Activated naive CD8-positive, alpha-beta T cell treated with anti-CD3 and anti-CD28 coated beads, Interleukin-2, amount 10 ng/mL, durations not matched to agents 7 days and 5 days (primary cell): Measurements from ENCODE around the gene DDX28. TPM values are rescaled to one million over a fixed set of nuclear protein-coding genes. Genes with fewer than 3 reads are reported as not detected.

Experiments
- ATAC-seq: fragments of 150-1000 bp; cut with Tn5 transposase; one replicate; pipeline ENCODE4 v1.10.0; 2021; ENCODE audit warnings: low read depth, moderate library complexity
- POLR2A ChIA-PET: fragments of 350-600 bp; sonication (Branson Sonifier 250); formaldehyde crosslinking; loops from one replicate; lab custom pipeline; 2021; ENCODE audit warnings: antibody characterized with exemption; lab: Charles Lee
- DNase-seq: peaks from one replicate; pipeline ENCODE4 v3.0.0; 2021
- H3K27ac Mint-ChIP-seq: one replicate; pipeline ENCODE4 v1.8.0; 2022; ENCODE audit warnings: mild to moderate bottlenecking, mixed read lengths
- H3K27me3 Mint-ChIP-seq: one replicate; pipeline ENCODE4 v1.8.0; 2022; ENCODE audit warnings: mild to moderate bottlenecking, moderate library complexity, mixed read lengths
- H3K36me3 Mint-ChIP-seq: one replicate; pipeline ENCODE4 v1.8.0; 2021; ENCODE audit warnings: mild to moderate bottlenecking, mixed read lengths
- H3K4me1 Mint-ChIP-seq: one replicate; pipeline ENCODE4 v1.8.0; 2021; ENCODE audit warnings: mixed read lengths
- H3K4me3 Mint-ChIP-seq: one replicate; pipeline ENCODE4 v1.8.0; 2022; ENCODE audit warnings: mild to moderate bottlenecking, moderate library complexity, mixed read lengths
- H3K9me3 Mint-ChIP-seq: one replicate; pipeline ENCODE4 v1.8.0; 2021; ENCODE audit warnings: mixed read lengths
- total RNA-seq, 2 experiments: library from RNA; stranded (reverse); gene quantifications; one replicate each; pipeline ENCODE4 v1.2.3, GENCODE V29; 2021

The DDX28 gene
- total RNA-seq, 2 experiments from 2014 or later: 15.2 to 17.0 TPM

DNA sequence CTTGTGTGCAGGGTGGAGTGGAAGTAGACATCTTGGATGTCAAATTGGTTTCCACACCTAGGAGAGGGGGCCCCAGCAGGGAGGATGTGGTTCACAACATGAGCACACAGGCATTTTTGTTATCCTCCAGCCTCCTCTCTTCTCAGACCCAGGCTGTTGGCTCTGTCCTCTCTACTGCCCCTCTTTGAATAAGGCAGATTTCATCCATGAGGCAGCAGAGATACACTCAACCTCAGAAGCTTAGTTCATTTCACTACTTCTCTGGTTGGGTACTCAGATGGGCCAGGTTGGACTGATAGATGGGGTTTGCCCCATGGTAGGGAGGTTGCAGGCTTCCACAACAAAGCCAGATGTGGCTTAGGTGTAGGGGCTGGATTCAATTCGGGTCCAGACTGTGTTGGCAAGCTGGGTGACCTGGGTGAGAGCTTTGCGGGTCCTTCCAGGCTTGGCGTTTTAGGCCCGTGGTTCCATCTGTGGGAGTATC, 39.9 kb upstream of the DDX28 start:
- Mint-ChIP-seq H3K9me3 (no peaks in the 10 kb centered on the region), H3K36me3 (peaks cover 40% of the 10 kb centered on the region), H3K27me3 (no peaks in the 10 kb centered on the region), H3K4me3 (peak overlapping the region; percentile 65), H3K4me1 (peaks cover 66% of the 10 kb centered on the region), H3K27ac (peak overlapping the region; percentile 92)
- ATAC-seq: peak; percentile 80
- DNase-seq: no peak
- POLR2A ChIA-PET: interaction anchor here (0.6 to 3.4 kb wide), 9 partner anchors 8 to 127 kb away, joined by 3 to 11 read pairs (median 5); partner anchors contain the start of genes NFATC3 and PSMB10

DNA sequence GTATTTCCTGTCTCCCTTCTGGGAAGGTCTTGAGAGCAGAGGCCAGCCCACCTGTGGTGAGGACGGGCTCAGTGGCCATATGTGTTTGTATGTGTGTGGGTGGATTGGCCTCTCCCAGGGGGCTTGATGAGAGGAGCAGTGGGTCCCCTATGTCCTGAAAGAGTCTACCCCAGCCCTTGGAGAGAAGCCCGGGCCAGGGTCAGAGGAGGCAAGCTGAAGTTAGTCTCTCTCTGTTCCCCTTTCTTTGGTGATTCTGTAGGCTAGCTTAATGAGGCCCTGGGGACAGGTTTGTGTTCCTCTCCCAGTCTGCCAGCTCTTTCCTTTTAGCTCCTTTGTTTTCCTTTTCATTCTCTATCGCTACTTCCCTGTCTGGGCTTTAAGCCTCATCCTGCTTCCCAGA, 38.4 kb upstream of the DDX28 start:
- POLR2A ChIA-PET: interaction anchor here (0.6 to 2.8 kb wide), 8 partner anchors 9 to 147 kb away, joined by 3 to 15 read pairs (median 3); partner anchors contain the start of genes DDX28, DPEP2, DUS2 and NFATC3
- peak overlapping the region; percentile 28 for H3K4me3 Mint-ChIP-seq
- no peak for DNase-seq
- peaks cover 59% of the 10 kb centered on the region for H3K4me1 Mint-ChIP-seq
- H3K27me3 Mint-ChIP-seq: no peaks in the 10 kb centered on the region
- no peak for ATAC-seq
- no peaks in the 10 kb centered on the region for H3K9me3 Mint-ChIP-seq
- H3K27ac Mint-ChIP-seq: peak overlapping the region; percentile 92
- peaks cover 38% of the 10 kb centered on the region for H3K36me3 Mint-ChIP-seq

DNA sequence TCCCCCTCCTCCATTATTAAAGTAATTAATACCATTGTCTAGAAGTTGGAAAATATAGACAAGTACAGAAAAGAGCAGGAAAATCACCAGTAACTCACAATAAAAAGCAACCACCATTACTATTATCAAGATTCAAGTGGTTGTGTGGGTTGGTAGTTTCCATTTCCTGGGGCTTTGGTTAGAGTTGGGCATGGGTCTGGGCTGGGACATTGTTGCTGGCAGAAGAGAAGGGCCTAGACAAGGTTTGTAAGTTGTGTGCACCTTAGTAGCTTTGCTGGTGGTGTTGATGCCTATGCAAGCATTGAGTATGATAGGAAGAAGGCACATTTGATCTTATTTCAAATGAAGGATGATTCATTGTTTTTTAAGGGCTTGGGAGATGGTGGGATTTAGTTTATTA, 36.8 kb upstream of the DDX28 start:
- POLR2A ChIA-PET: interaction anchor here (2.7 kb wide), 1 partner anchor 25 kb away, joined by 15 read pairs; the partner anchor contains the start of gene NFATC3
- no peaks in the 10 kb centered on the region for H3K9me3 Mint-ChIP-seq
- H3K27ac Mint-ChIP-seq: peak overlapping the region; percentile 88
- H3K27me3 Mint-ChIP-seq: no peaks in the 10 kb centered on the region
- H3K36me3 Mint-ChIP-seq: peaks cover 49% of the 10 kb centered on the region
- peak overlapping the region; percentile 55 for H3K4me3 Mint-ChIP-seq
- ATAC-seq (peak; percentile 26), DNase-seq (no peak)
- H3K4me1 Mint-ChIP-seq: peaks cover 51% of the 10 kb centered on the region

DNA sequence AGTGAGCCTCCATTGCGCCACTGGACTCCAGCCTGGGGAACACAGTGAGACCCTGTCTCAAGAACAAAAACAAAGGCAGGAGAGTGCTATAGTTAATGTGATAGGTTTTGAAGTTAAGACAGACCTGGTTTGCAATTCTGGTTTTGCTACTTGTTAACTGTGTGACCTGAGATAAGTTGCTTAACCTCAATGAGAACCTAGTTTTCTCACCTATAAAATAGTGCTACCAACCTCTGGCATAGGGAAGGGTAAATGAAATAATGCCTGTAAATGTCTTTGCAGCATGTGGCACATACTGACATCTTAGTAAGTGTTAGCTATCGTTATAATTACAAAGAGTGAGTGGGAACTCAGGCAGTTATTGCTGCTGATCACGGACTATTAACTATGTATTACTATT, 32.4 kb upstream of the DDX28 start:
- Mint-ChIP-seq H3K27ac (no peak overlapping the region), H3K27me3 (no peaks in the 10 kb centered on the region), H3K36me3 (peaks cover 50% of the 10 kb centered on the region), H3K9me3 (no peaks in the 10 kb centered on the region), H3K4me3 (no peak overlapping the region), H3K4me1 (peaks cover 16% of the 10 kb centered on the region)
- no peak for DNase-seq
- POLR2A ChIA-PET: no interaction called here
- ATAC-seq: no peak

DNA sequence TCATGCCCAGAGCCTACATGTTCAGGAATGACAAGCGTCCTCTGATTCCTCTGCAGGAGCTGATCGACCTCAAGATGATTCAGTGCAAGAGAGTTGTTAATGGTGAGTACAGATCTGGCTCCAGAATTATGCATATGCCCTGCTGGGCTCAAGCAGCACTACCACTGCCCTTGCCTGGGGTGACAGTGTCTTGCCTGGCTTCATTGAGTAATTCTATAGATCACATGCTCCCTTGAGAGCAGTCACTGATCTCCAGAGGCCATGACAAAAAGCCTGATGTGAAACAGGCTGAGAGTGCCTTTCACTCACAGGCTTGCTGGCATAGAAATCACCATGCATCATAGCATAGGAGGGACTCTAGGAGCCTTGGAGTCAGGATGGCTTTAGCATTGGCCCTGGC, 26.4 kb upstream of the DDX28 start:
- POLR2A ChIA-PET: interaction anchor here (0.6 kb wide), 1 partner anchor 81 kb away, joined by 3 read pairs; the partner anchor contains the start of gene SLC12A4
- Mint-ChIP-seq H3K4me1 (peaks cover 4% of the 10 kb centered on the region), H3K27ac (no peak overlapping the region), H3K9me3 (no peaks in the 10 kb centered on the region), H3K36me3 (peaks cover 33% of the 10 kb centered on the region), H3K27me3 (no peaks in the 10 kb centered on the region), H3K4me3 (no peak overlapping the region)
- DNase-seq: no peak
- no peak for ATAC-seq

DNA sequence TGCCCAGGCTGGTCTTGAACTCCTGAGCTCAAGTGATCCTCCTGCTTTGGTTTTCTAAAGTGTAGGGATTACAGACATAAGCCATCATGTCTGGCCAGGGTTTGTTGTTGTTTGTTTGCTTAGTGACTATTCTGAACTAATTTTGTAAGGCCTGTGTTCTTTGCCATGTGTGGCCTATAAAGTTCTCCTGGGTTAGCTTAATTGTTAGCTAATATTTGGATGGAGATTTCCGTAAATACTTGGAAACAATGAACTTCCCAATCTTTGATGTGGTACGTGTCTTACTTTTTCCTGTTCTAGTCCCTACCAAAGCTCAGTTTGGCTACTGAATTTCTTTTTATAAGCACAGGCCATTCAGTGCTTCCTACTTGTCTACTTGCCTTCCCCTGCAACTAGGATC, 25.0 kb upstream of the DDX28 start:
- no peak for DNase-seq
- no peak overlapping the region for H3K27ac Mint-ChIP-seq
- no peak for ATAC-seq
- H3K36me3 Mint-ChIP-seq: peaks cover 25% of the 10 kb centered on the region
- peaks cover 4% of the 10 kb centered on the region for H3K4me1 Mint-ChIP-seq
- no peak overlapping the region for H3K4me3 Mint-ChIP-seq
- POLR2A ChIA-PET: no interaction called here
- no peaks in the 10 kb centered on the region for H3K9me3 Mint-ChIP-seq
- no peaks in the 10 kb centered on the region for H3K27me3 Mint-ChIP-seq

DNA sequence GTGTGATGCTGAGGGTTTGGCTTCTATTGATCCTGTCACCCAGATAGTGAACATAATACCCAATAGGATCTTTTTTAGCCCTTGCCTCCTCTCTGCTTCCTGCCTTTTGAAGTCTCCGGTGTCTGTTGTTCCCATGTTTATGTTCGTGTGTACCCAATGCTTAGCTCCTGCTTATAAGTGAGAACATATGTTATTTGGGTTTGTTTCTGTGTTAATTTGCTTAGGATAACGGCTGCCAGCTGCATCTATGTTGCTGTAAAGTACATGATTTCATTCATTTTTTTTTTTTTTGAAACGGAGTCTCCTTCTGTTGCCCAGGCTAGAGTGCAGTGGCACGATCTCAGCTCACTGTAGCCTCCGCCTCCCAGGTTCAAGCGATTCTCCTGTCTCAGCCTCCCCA, 23.1 kb upstream of the DDX28 start:
- Mint-ChIP-seq H3K27ac (no peak overlapping the region), H3K4me3 (no peak overlapping the region), H3K36me3 (peaks cover 23% of the 10 kb centered on the region), H3K9me3 (no peaks in the 10 kb centered on the region), H3K4me1 (peaks cover 4% of the 10 kb centered on the region), H3K27me3 (no peaks in the 10 kb centered on the region)
- POLR2A ChIA-PET: interaction anchor here (0.7 to 1.2 kb wide), 2 partner anchors 24 to 51 kb away, joined by 3 read pairs; no protein-coding TSS in a partner anchor
- ATAC-seq (no peak), DNase-seq (no peak)

DNA sequence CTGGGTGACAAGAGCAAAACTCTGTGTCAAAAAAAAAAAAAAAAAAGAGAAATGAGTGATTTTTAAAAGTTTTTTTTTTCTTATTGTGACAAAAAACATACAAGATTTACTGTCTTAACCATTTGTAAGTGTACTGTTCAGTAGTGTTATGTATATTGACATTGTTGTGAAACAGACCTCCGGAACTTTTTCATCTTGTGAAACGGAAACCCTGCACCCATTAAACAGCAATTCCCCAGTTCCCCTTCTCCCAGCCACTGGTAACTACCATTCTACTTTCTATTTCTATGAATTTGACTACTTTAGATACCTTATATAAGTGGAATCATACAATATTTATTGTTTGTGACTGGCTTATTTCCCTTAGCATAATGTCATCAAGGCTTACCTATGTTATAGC, 18.8 kb upstream of the DDX28 start:
- peaks cover 15% of the 10 kb centered on the region for H3K4me1 Mint-ChIP-seq
- H3K9me3 Mint-ChIP-seq: no peaks in the 10 kb centered on the region
- H3K36me3 Mint-ChIP-seq: peaks cover 18% of the 10 kb centered on the region
- POLR2A ChIA-PET: interaction anchor here (0.7 kb wide), 1 partner anchor 24 kb away, joined by 3 read pairs; no protein-coding TSS in a partner anchor
- no peaks in the 10 kb centered on the region for H3K27me3 Mint-ChIP-seq
- no peak overlapping the region for H3K4me3 Mint-ChIP-seq
- no peak overlapping the region for H3K27ac Mint-ChIP-seq
- DNase-seq: no peak
- ATAC-seq: no peak

DNA sequence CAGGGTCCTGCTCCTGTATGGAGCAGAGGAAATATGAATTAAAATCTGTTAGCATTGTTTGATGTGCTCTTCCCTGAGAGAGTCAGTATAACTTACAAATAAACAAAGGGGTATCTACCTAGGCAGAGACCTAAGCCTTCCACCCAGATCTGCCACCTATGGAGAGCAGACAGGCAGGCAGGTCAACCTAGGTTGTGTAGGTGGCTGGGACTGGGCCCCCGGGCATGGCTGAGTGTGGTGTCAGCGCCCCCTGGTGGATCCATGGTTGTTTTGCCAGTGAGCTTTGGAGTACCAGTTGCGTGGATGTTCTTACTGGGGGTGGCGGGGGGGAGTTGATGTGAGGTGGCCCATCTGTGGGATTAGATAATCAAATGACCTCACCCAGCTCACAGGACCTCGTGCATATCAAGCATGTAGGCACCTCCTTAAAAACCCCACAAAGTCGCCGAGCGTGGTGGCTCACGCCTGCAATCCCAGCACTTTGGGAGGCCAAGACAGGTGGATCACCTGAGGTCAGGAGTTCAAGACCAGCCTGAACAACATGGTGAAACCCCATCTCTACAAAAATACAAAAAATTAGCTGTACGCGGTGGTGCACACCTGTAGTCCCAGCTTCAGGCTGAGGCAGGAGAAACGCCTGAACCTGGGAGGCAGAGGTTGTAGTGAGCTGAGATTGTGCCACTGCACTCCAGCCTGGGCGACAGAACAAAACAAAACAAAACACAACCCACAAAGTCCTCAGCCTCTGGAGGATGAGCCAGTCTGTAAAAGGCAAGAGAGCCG, 17.7 kb upstream of the DDX28 start:
- no peaks in the 10 kb centered on the region for H3K27me3 Mint-ChIP-seq
- peaks cover 17% of the 10 kb centered on the region for H3K4me1 Mint-ChIP-seq
- DNase-seq (peak; percentile 91), ATAC-seq (peak; percentile 99)
- H3K9me3 Mint-ChIP-seq: no peaks in the 10 kb centered on the region
- H3K36me3 Mint-ChIP-seq: peaks cover 18% of the 10 kb centered on the region
- H3K4me3 Mint-ChIP-seq: no peak overlapping the region
- POLR2A ChIA-PET: interaction anchor here (0.6 to 2.0 kb wide), 12 partner anchors 18 to 234 kb away, joined by 3 to 6 read pairs (median 4); partner anchors contain the start of genes DDX28, DPEP2, DUS2 and PSKH1
- H3K27ac Mint-ChIP-seq: peak overlapping the region; percentile 18

DNA sequence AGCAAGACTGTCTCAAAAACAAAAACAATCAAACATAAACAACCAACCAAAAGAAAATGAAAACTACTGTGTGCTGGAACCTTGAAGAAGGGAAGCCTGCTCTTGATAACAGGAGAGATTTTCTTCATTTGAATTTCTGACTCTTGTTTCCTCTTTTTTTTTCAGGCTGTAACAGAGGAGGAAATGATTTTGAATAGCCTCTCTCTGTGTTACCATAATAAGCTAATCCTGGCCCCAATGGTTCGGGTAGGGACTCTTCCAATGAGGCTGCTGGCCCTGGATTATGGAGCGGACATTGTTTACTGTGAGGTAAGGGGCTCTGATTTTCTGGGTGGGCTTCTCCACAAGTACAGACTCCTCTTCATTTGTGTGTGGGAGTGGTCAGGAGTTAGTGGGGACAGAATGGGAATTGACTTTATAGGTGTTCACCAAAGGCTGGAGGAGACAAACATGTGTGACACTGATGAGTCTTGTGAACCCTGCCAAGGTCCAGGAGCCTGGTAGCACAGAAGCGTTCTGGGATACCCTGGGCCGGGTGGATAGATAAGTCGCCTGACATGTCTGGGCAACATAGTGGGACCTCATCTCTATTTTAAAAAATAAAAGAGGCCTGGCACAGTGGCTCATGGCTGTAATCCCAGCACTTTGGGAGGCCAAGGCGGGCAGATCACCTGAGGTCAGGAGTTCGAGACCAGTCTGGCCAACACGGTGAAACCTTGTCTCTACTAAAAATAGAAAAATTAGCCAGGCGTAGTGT, 15.0 kb upstream of the DDX28 start:
- peak overlapping the region; percentile 5 for H3K27ac Mint-ChIP-seq
- peaks cover 23% of the 10 kb centered on the region for H3K36me3 Mint-ChIP-seq
- ATAC-seq: no peak
- DNase-seq: no peak
- H3K4me3 Mint-ChIP-seq: no peak overlapping the region
- POLR2A ChIA-PET: interaction anchor here (0.7 kb wide), 2 partner anchors 15 to 24 kb away, joined by 3 to 4 read pairs; partner anchors contain the start of gene DUS2
- no peaks in the 10 kb centered on the region for H3K27me3 Mint-ChIP-seq
- peaks cover 23% of the 10 kb centered on the region for H3K4me1 Mint-ChIP-seq
- H3K9me3 Mint-ChIP-seq: no peaks in the 10 kb centered on the region

DNA sequence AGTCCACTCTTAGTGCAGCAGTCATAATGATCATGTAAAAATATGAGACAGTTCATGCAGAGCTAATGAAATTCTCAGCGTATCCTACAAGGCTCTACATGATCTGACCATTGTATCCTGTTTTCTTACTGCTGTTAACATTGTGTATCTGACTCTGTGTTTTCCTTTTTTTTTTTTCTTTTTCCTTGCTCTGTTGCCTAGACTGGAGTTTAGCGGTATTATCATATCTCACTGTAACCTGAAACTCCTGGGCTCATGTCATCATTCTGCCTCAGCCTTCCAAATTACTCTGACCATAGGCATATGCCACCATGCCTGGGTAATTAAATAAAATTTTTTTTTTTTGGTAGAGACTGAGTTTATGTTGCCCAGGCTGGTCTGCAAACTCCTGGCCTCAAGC, 12.2 kb upstream of the DDX28 start:
- Mint-ChIP-seq H3K27me3 (no peaks in the 10 kb centered on the region), H3K4me1 (peaks cover 26% of the 10 kb centered on the region), H3K36me3 (peaks cover 30% of the 10 kb centered on the region), H3K4me3 (no peak overlapping the region), H3K27ac (no peak overlapping the region), H3K9me3 (no peaks in the 10 kb centered on the region)
- POLR2A ChIA-PET: interaction anchor here (2.9 kb wide), 1 partner anchor 13 kb away, joined by 18 read pairs; the partner anchor contains the start of genes DDX28 and DUS2
- DNase-seq: no peak
- no peak for ATAC-seq

DNA sequence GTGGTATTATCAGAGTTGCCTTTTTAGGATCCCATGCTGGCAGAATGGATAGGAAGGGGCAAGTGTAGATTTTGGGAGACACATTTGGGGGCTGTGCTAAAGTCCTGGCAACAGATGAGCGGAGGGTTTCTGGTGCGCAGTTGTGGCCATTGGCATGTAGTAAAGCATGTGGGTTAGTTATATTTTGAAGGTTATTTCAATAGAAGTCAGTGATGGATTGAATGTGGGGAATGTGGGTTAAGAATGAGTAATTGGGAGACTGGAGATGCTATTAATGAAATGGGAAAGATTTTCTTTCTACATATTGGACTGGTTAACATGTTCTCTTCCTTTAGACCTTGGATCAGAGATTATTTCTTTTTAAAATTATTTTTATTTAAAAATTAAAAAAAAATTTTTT, 10.1 kb upstream of the DDX28 start:
- Mint-ChIP-seq H3K27me3 (no peaks in the 10 kb centered on the region), H3K4me1 (peaks cover 24% of the 10 kb centered on the region), H3K27ac (no peak overlapping the region), H3K9me3 (no peaks in the 10 kb centered on the region), H3K4me3 (no peak overlapping the region), H3K36me3 (peaks cover 27% of the 10 kb centered on the region)
- DNase-seq (no peak), ATAC-seq (no peak)
- POLR2A ChIA-PET: interaction anchor here (1.0 kb wide), 1 partner anchor 10 kb away, joined by 3 read pairs; the partner anchor contains the start of genes DDX28 and DUS2

DNA sequence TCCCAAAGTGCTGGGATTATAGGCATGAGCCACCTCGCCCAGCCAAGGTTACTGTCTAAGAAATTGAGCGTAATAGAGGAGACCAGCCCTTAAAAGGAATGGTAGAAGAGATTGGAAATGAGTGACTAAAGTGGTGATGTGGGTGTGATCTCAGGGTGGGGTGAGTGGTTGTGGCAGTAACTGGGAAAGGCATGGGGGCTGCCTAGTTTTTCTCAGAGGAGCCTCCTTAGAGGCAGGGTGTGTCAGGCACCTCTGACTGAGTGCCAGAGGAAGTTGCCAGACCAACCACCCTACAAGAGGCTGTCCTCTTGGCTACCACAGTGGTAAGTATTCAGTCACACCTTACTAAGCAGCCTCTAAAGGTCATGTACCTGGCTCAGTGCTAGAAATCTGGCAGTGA, 8.9 kb upstream of the DDX28 start:
- Mint-ChIP-seq H3K27me3 (no peaks in the 10 kb centered on the region), H3K9me3 (no peaks in the 10 kb centered on the region), H3K4me1 (peaks cover 24% of the 10 kb centered on the region), H3K4me3 (no peak overlapping the region), H3K36me3 (peaks cover 30% of the 10 kb centered on the region), H3K27ac (peak overlapping the region; percentile 58)
- ATAC-seq (peak; percentile 63), DNase-seq (no peak)
- POLR2A ChIA-PET: interaction anchor here (0.8 to 1.3 kb wide), 2 partner anchors 9 to 37 kb away, joined by 3 to 4 read pairs; partner anchors contain the start of genes DDX28 and DUS2
